SJSA1 (cell line): ENCODE results near the gene LMNTD2. TPM values are rescaled to one million over a fixed set of nuclear protein-coding genes. Genes with fewer than 3 reads are reported as not detected.

ENCODE experiments used
- total RNA-seq: library from RNA; depleted of rRNA; stranded (reverse); fragments of >200 nt; shearing (Covaris generic); gene quantifications from 2 replicates; pipeline ENCODE4 v1.2.3, GENCODE V29; 2014; rRNA removed

LMNTD2 gene
- total RNA-seq, 1 experiment from 2014 or later, result 0.18 TPM

Other genes starting within 250 kb of the LMNTD2 start
- 0.37 TPM in 1 of 2 replicates, not detected in the other for gene IFITM1, start 246.7 kb downstream of the LMNTD2 start, total RNA-seq
- gene IFITM3, start 239.9 kb downstream of the LMNTD2 start, total RNA-seq, result 43.5 and 63.1 TPM in 2 replicates
- not detected in 2 replicates for gene B4GALNT4, start 191.2 kb downstream of the LMNTD2 start, total RNA-seq
- 1.9 and 5.7 TPM in 2 replicates for gene PKP3, start 166.5 kb downstream of the LMNTD2 start, total RNA-seq
- gene SIGIRR, start 145.7 kb downstream of the LMNTD2 start, total RNA-seq, result 3.3 and 8.6 TPM in 2 replicates
- gene ANO9, start 118.7 kb downstream of the LMNTD2 start, total RNA-seq, result not detected in 2 replicates
- 11.5 and 18.3 TPM in 2 replicates for gene PTDSS2, start 110.5 kb downstream of the LMNTD2 start, total RNA-seq
- 121 and 137 TPM in 2 replicates for gene RNH1, start 53.5 kb downstream of the LMNTD2 start, total RNA-seq
- 47.3 and 52.3 TPM in 2 replicates for gene HRAS, start 25.2 kb downstream of the LMNTD2 start, total RNA-seq
- 0.05 TPM in 1 of 2 replicates, not detected in the other for gene LRRC56, start 23.2 kb downstream of the LMNTD2 start, total RNA-seq
- 13.8 and 16.4 TPM in 2 replicates for gene RASSF7, start 232 bp upstream of the LMNTD2 start, total RNA-seq
- 15.8 and 21.7 TPM in 2 replicates for gene PHRF1, start 15.7 kb upstream of the LMNTD2 start, total RNA-seq
- 4.3 and 5.9 TPM in 2 replicates for gene IRF7, start 55.2 kb upstream of the LMNTD2 start, total RNA-seq
- not detected in 2 replicates for gene CDHR5, start 64.2 kb upstream of the LMNTD2 start, total RNA-seq
- not detected in 2 replicates for gene SCT, start 66.4 kb upstream of the LMNTD2 start, total RNA-seq
- not detected in 2 replicates for gene DRD4, start 76.5 kb upstream of the LMNTD2 start, total RNA-seq
- gene DEAF1, start 134.5 kb upstream of the LMNTD2 start, total RNA-seq, result 4.4 and 8.0 TPM in 2 replicates
- 16.0 and 16.7 TPM in 2 replicates for gene TMEM80, start 135.1 kb upstream of the LMNTD2 start, total RNA-seq
- not detected in 2 replicates for gene EPS8L2, start 145.5 kb upstream of the LMNTD2 start, total RNA-seq
- gene TALDO1, start 186.7 kb upstream of the LMNTD2 start, total RNA-seq, result 159 and 302 TPM in 2 replicates
- 7.0 and 12.4 TPM in 2 replicates for gene GATD1, start 216.7 kb upstream of the LMNTD2 start, total RNA-seq
- 0.21 and 0.88 TPM in 2 replicates for gene CEND1, start 229.4 kb upstream of the LMNTD2 start, total RNA-seq
- 5.1 and 11.1 TPM in 2 replicates for gene SLC25A22, start 237.5 kb upstream of the LMNTD2 start, total RNA-seq
- 2.1 and 2.4 TPM in 2 replicates for gene PIDD1, start 244.5 kb upstream of the LMNTD2 start, total RNA-seq
- 504 and 706 TPM in 2 replicates for gene RPLP2, start 249.2 kb upstream of the LMNTD2 start, total RNA-seq